Transverse colon (tissue), 3 donors: Measurements from ENCODE around the gene MMRN2.

Experiments used
- CTCF ChIP-seq, 5 experiments: fragments of 200-600 bp in 3 of 5; fragments of 450-650 bp in 2 of 5; sonication (generic) in 3 of 5; IDR thresholded peaks; 1 replicate in 2 of 5; 2 replicates in 3 of 5; pipeline ENCODE4 v1.5.1; 2016 to 2017; ENCODE audit warnings: antibody characterized with exemption in 5 of 5, inconsistent platforms in 3 of 5, mild to moderate bottlenecking in 2 of 5, moderate library complexity in 1 of 5
- POLR2A ChIP-seq: fragments of 450-650 bp; IDR thresholded peaks from one replicate; pipeline ENCODE4 v1.6.1; 2016; ENCODE audit warnings: antibody characterized with exemption, mild to moderate bottlenecking, moderate library complexity

DNA sequence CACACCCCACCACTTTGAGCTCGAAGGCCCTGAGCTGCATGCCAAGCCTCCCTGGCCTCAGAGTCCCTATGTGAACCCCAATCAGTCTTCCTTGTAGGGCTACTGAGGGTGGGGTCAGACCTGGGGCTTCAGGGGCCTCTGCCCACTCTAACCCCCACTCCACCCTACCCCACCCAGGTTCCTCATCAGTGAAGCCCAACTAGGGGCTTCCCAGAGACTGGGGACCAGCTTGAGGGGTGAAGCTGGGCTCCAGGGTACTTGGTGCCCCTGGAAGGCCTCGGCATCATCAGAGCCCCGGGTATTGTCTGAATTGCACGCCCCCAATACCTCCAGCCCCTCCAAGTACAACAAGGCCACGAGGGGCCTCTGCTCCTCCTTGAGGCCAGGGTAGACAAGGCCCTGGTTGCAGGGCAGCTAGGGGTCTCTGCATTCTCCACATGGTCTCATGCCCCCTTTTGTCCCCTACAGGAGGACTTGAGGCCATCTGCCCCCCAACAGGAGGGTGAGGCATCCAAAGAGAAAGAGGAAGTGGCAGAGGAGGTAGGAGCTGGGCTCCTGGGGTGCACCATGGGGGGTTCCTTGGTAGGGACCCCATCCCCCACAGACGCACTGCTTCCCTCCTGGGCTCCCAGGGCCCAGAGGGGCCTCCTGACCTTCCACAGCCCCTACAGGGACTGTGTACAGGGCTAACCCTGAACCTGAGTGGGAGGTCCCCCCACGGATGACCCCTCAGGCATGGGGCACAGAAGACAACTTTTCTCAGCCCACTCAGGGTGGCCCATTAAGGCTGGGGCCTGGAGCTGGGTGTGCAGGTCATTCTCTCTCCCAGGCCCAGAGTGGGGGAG, 4.9 kb upstream of the MMRN2 start:
- no peak for TF ChIP-seq POLR2A
- no peak for TF ChIP-seq CTCF (IDR thresholded peaks at IDR 0.05)
